Endothelial cell of umbilical vein (primary cell): ENCODE results near the gene RDH5. TPM values are rescaled to one million over a fixed set of nuclear protein-coding genes. Genes with fewer than 3 reads are reported as not detected.

ENCODE experiments used
- BruUV-seq: library from RNA; stranded (reverse); fragments of 400-500 nt; replicated peaks from 2 replicates; lab custom pipeline; 2021; lab: Mats Ljungman, UMichigan
- CTCF ChIA-PET: fragments of 300-600, 350-600 bp; sonication (Branson Sonifier 250); formaldehyde crosslinking; loops from one replicate; lab custom pipeline; 2021; ENCODE audit warnings: antibody characterized with exemption, inconsistent platforms; lab: Charles Lee
- POLR2A ChIA-PET: fragments of 300-600, 350-600 bp; sonication (Branson Sonifier 250); formaldehyde crosslinking; loops from one replicate; lab custom pipeline; 2021; ENCODE audit warnings: antibody characterized with exemption, inconsistent platforms; lab: Charles Lee
- DNase-seq: peaks from one replicate; pipeline ENCODE4 v3.0.0-alpha.2; 2011; ENCODE audit warnings: low read depth, low spot score
- FAIRE-seq: peaks from 2 replicates; lab custom pipeline; 2011; peaks lifted over from hg19 to GRCh38; lab: Jason Lieb, UNC
- H2AFZ ChIP-seq: 2 replicates; pipeline ENCODE4 v1.6.0; 2012; ENCODE audit warnings: low read depth, low read length, control low read depth, inconsistent platforms
- H3K27ac ChIP-seq: 2 replicates; pipeline ENCODE4 v1.5.1; 2011; ENCODE audit warnings: low read depth, mild to moderate bottlenecking, control low read depth, low read length, moderate library complexity; ENCODE audit not compliant: insufficient read depth
- H3K27me3 ChIP-seq, 2 experiments: 2 replicates each; pipeline versions ENCODE4 v1.6.0 to v1.6.1; 2011; ENCODE audit warnings: low read length in 2 of 2, mixed read lengths in 1 of 2; ENCODE audit not compliant: control insufficient read depth in 2 of 2, insufficient read depth in 2 of 2
- H3K36me3 ChIP-seq, 2 experiments: 2 replicates in 1 of 2; 3 replicates in 1 of 2; pipeline ENCODE4 v1.5.1; 2011; ENCODE audit warnings: low read length in 2 of 2, mild to moderate bottlenecking in 1 of 2, moderate library complexity in 1 of 2; ENCODE audit not compliant: control insufficient read depth in 2 of 2, insufficient read depth in 2 of 2; ENCODE audit errors: extremely low read depth in 1 of 2
- H3K4me1 ChIP-seq: 3 replicates; pipeline ENCODE4 v1.5.1; 2011; ENCODE audit warnings: mild to moderate bottlenecking, low read length; ENCODE audit not compliant: control insufficient read depth, insufficient read depth; ENCODE audit errors: extremely low read depth
- H3K4me2 ChIP-seq: 2 replicates; pipeline ENCODE4 v1.6.1; 2011; ENCODE audit warnings: low read length, control low read depth, mixed read lengths; ENCODE audit not compliant: insufficient read depth
- H3K4me3 ChIP-seq, 3 experiments: fragments of 200-600 bp in 1 of 3; sonication (generic), shearing (Covaris generic) in 1 of 3; replicated peaks in 1 of 3; 2 replicates each; pipeline ENCODE4 v1.5.1; 2011 to 2016; ENCODE audit warnings: control low read depth in 3 of 3, low read length in 3 of 3, mild to moderate bottlenecking in 2 of 3, inconsistent platforms in 1 of 3, low read depth in 1 of 3, moderate library complexity in 1 of 3; ENCODE audit not compliant: insufficient read depth in 1 of 3
- H3K79me2 ChIP-seq: 2 replicates; pipeline ENCODE4 v1.6.0; 2012; ENCODE audit warnings: low read length, inconsistent platforms; ENCODE audit not compliant: control insufficient read depth, insufficient read depth
- H3K9ac ChIP-seq: replicated peaks from 2 replicates; pipeline ENCODE3; 2011; ENCODE audit warnings: low read length, control low read depth; ENCODE audit not compliant: insufficient read depth; ENCODE audit errors: extremely low read depth
- H3K9me1 ChIP-seq: replicated peaks from 3 replicates; pipeline ENCODE4 v1.6.0; 2011; ENCODE audit warnings: mild to moderate bottlenecking, low read length; ENCODE audit not compliant: control insufficient read depth, insufficient read depth; ENCODE audit errors: extremely low read depth
- H3K9me3 ChIP-seq: replicated peaks from 2 replicates; pipeline ENCODE4 v1.5.1; 2012; ENCODE audit warnings: low read length, inconsistent platforms; ENCODE audit not compliant: control insufficient read depth, insufficient read depth
- H4K20me1 ChIP-seq: replicated peaks from 2 replicates; pipeline ENCODE3; 2011; ENCODE audit warnings: mild to moderate bottlenecking, low read length; ENCODE audit not compliant: control insufficient read depth, insufficient read depth; ENCODE audit errors: extremely low read depth
- CTCF ChIP-seq, 2 donors: IDR thresholded peaks; 1 replicate in 1 of 2; 2 replicates in 1 of 2; pipeline ENCODE4 v1.5.1; 2011; ENCODE audit warnings: low read length in 2 of 2, mild to moderate bottlenecking in 2 of 2, moderate library complexity in 2 of 2, control low read depth in 1 of 2, inconsistent platforms in 1 of 2, low read depth in 1 of 2; ENCODE audit not compliant: insufficient read depth in 1 of 2; ENCODE audit errors: extremely low read depth in 1 of 2
- EZH2 ChIP-seq: IDR thresholded peaks from 2 replicates; pipeline ENCODE4 v1.6.1; 2012; ENCODE audit warnings: borderline replicate concordance, low read depth, mild to moderate bottlenecking, moderate library complexity, low read length, inconsistent platforms; ENCODE audit not compliant: severe bottlenecking
- FOS ChIP-seq: IDR thresholded peaks from 2 replicates; pipeline ENCODE4 v1.6.1; 2011; ENCODE audit warnings: mild to moderate bottlenecking, low read length, moderate library complexity, borderline replicate concordance; ENCODE audit not compliant: insufficient read depth
- GATA2 ChIP-seq: IDR thresholded peaks from 2 replicates; pipeline ENCODE4 v1.7.0; 2011; ENCODE audit warnings: low read depth, mild to moderate bottlenecking, moderate library complexity, mixed read lengths, low read length; ENCODE audit not compliant: insufficient read length, insufficient read depth
- JUN ChIP-seq: IDR thresholded peaks from 2 replicates; pipeline ENCODE4 v1.6.1; 2011; ENCODE audit warnings: borderline replicate concordance, low read depth; ENCODE audit not compliant: insufficient read length, insufficient read depth
- MYC ChIP-seq: IDR thresholded peaks from one replicate; pipeline ENCODE4 v1.6.1; 2011; ENCODE audit warnings: mild to moderate bottlenecking, low read depth, low read length
- POLR2A ChIP-seq: IDR thresholded peaks from 2 replicates; pipeline ENCODE4 v1.6.1; 2012; ENCODE audit warnings: low read depth, mild to moderate bottlenecking, control low read depth, low read length
- POLR2AphosphoS5 ChIP-seq: IDR thresholded peaks from 2 replicates; pipeline ENCODE4 v1.6.1; 2012; ENCODE audit warnings: low read depth, mild to moderate bottlenecking, control low read depth, low read length, moderate library complexity; ENCODE audit not compliant: insufficient read depth
- dilution Hi-C: fragments of 300-500 bp; cut with MboI; formaldehyde crosslinking; loops from one replicate; pipeline ENCODE4 v1.15.0; 2019; ENCODE audit warnings: low sequenced_read_pairs; ENCODE audit not compliant: extremely low pct_ligation_motif_present
- intact Hi-C: fragments of 100-400 bp; cut with micrococcal nuclease; formaldehyde crosslinking; loops from one replicate; pipeline ENCODE4 v1.10.0; 2022
- polyA plus RNA-seq, 4 experiments: library from polyadenylated mRNA; depleted of rRNA in 3 of 4; stranded (reverse) in 3 of 4; unstranded in 1 of 4; fragments of >200 nt; gene quantifications; 2 replicates each; pipeline versions ENCODE4 v1.2.1 to v1.2.3, GENCODE V29; 2011 to 2012; ENCODE audit warnings: missing spikeins in 1 of 4
- total RNA-seq: library from RNA; stranded (reverse); gene quantifications from 2 replicates; pipeline ENCODE4 v1.2.3, GENCODE V29; 2021
- TF ChIP-seq, protein P1 (sequence below): IDR thresholded peaks from 2 replicates; pipeline ENCODE4 v1.6.1; 2011; ENCODE audit not compliant: insufficient read depth, insufficient read length

Gene RDH5
- total and polyA plus RNA-seq, 2 donors (not counting 3 experiments of a cell fraction or from before 2014, with no cell fraction given) = 2.7 to 3.7 TPM

GRCh38 chr12:55687746-55688145 is 32.4 kb upstream of the RDH5 start:
- Histone ChIP-seq H3K4me1 (no peaks in the 10 kb centered on the region), H3K27me3 (no peaks in the 10 kb centered on the region), H3K4me2 (no peak overlapping the region), H3K36me3 (no peaks in the 10 kb centered on the region), H3K9me1 (no peaks in the 10 kb centered on the region), H4K20me1 (no peaks in the 10 kb centered on the region), H3K4me3 (no peak overlapping the region), H3K79me2 (no peaks in the 10 kb centered on the region), H3K27ac (no peak overlapping the region), H2AFZ (no peak overlapping the region), H3K9ac (no peak overlapping the region), H3K9me3 (no peaks in the 10 kb centered on the region)
- no TSS peak for BruUV-seq
- DNase-seq (no peak), FAIRE-seq (no peak)
- intact Hi-C loops = no loop called here
- no peak for TF ChIP-seq MYC
- no peak for TF ChIP-seq POLR2AphosphoS5
- no peak for TF ChIP-seq POLR2A
- no peak for TF ChIP-seq FOS
- TF ChIP-seq, protein P1, sequence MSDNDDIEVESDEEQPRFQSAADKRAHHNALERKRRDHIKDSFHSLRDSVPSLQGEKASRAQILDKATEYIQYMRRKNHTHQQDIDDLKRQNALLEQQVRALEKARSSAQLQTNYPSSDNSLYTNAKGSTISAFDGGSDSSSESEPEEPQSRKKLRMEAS = no peak
- TF ChIP-seq CTCF (IDR thresholded peaks at IDR 0.05; ENCODE audit: extremely low read depth in 1 of 2, insufficient read depth in 1 of 2, low read depth in 1 of 2, low read length in 2 of 2) = no peak
- TF ChIP-seq EZH2 = no peak
- no peak for TF ChIP-seq JUN
- no peak for TF ChIP-seq GATA2
- dilution Hi-C loops = no loop called here
- POLR2A ChIA-PET = no interaction called here
- CTCF ChIA-PET = interaction anchor here (0.7 kb wide), 1 partner anchor 1711 kb away, joined by 3 read pairs; no protein-coding TSS in a partner anchor
